Peyer's patch (tissue), 4 donors: Measurements from ENCODE around the gene CA7.

Experiments used
- POLR2A ChIP-seq, 2 donors: fragments of 450-650 bp; IDR thresholded peaks; one replicate each; pipeline ENCODE4 v1.5.1; 2017; ENCODE audit warnings: antibody characterized with exemption in 2 of 2, mild to moderate bottlenecking in 2 of 2, moderate library complexity in 2 of 2
- TF ChIP-seq, protein P1 (sequence below), 6 experiments: fragments of 450-650 bp in 4 of 6; fragments of 200-600 bp in 2 of 6; sonication (generic) in 1 of 6; IDR thresholded peaks; one replicate each; pipeline ENCODE4 v1.5.1; 2017 to 2019; ENCODE audit warnings: antibody characterized with exemption in 6 of 6, mild to moderate bottlenecking in 3 of 6, moderate library complexity in 1 of 6

- TF ChIP-seq, protein P1, sequence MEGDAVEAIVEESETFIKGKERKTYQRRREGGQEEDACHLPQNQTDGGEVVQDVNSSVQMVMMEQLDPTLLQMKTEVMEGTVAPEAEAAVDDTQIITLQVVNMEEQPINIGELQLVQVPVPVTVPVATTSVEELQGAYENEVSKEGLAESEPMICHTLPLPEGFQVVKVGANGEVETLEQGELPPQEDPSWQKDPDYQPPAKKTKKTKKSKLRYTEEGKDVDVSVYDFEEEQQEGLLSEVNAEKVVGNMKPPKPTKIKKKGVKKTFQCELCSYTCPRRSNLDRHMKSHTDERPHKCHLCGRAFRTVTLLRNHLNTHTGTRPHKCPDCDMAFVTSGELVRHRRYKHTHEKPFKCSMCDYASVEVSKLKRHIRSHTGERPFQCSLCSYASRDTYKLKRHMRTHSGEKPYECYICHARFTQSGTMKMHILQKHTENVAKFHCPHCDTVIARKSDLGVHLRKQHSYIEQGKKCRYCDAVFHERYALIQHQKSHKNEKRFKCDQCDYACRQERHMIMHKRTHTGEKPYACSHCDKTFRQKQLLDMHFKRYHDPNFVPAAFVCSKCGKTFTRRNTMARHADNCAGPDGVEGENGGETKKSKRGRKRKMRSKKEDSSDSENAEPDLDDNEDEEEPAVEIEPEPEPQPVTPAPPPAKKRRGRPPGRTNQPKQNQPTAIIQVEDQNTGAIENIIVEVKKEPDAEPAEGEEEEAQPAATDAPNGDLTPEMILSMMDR (IDR thresholded peaks at IDR 0.05), result no peak
- TF ChIP-seq POLR2A (IDR thresholded peaks at IDR 0.05), result no peak
Observed at GRCh38 chr16:66846831-66847230, 2.6 kb downstream of the CA7 start.
